Panc1 (cell line): ENCODE measurements around the gene FRK. TPM values are rescaled to one million over a fixed set of nuclear protein-coding genes. Genes with fewer than 3 reads are reported as not detected.
"Not testable (repeated sequence)": the region's sequence is repeated elsewhere in the genome, so short reads cannot be mapped to it uniquely, and the experiment has no call there.

ENCODE experiments used
- ATAC-seq: fragments of 200-7000 bp; cut with Tn5 transposase; 2 replicates; pipeline ENCODE4 v1.9.1; 2020; ENCODE audit warnings: mild to moderate bottlenecking, moderate library complexity
- BruUV-seq: library from RNA; stranded (reverse); fragments of 400-500 nt; replicated peaks from 2 replicates; lab custom pipeline; 2021; lab: Mats Ljungman, UMichigan
- CTCF ChIA-PET: fragments of 300-600 bp; sonication (Branson Sonifier 250); formaldehyde crosslinking; loops from one replicate; lab custom pipeline; 2022; ENCODE audit warnings: antibody characterized with exemption; lab: Charles Lee
- POLR2A ChIA-PET: fragments of 300-600 bp; sonication (Branson Sonifier 250); formaldehyde crosslinking; loops from one replicate; lab custom pipeline; 2022; ENCODE audit warnings: antibody characterized with exemption; lab: Charles Lee
- DNase-seq: peaks from one replicate; pipeline ENCODE4 v3.0.0-alpha.2; 2010; ENCODE audit warnings: low read depth, low spot score
- H3K27ac ChIP-seq: 2 replicates; pipeline ENCODE4 v1.5.1; 2011; ENCODE audit warnings: mild to moderate bottlenecking, low read length, inconsistent platforms
- H3K27me3 ChIP-seq: fragments of 200-500 bp; sonication (Bioruptor generic); 2 replicates; pipeline ENCODE4 v1.6.0; 2014; ENCODE audit warnings: low read length, inconsistent platforms; ENCODE audit not compliant: control insufficient read depth, insufficient read depth
- H3K36me3 ChIP-seq: fragments of 200-500 bp; sonication (Bioruptor generic); 2 replicates; pipeline ENCODE4 v1.5.1; 2014; ENCODE audit warnings: inconsistent platforms, mild to moderate bottlenecking, low read length, moderate library complexity; ENCODE audit not compliant: control insufficient read depth, insufficient read depth
- H3K4me1 ChIP-seq: 2 replicates; pipeline ENCODE4 v1.5.1; 2011; ENCODE audit warnings: inconsistent platforms, mild to moderate bottlenecking, low read length, moderate library complexity; ENCODE audit not compliant: control insufficient read depth, insufficient read depth
- H3K4me3 ChIP-seq, 2 experiments: 2 replicates each; pipeline ENCODE4 v1.5.1; 2011 to 2012; ENCODE audit warnings: low read depth in 2 of 2, low read length in 2 of 2, mild to moderate bottlenecking in 2 of 2, inconsistent platforms in 1 of 2, moderate library complexity in 1 of 2
- H3K9me3 ChIP-seq: fragments of 200-500 bp; sonication (Bioruptor generic); 2 replicates; pipeline ENCODE4 v1.5.1; 2014; ENCODE audit warnings: low read depth, mild to moderate bottlenecking, inconsistent platforms, low read length, moderate library complexity; ENCODE audit not compliant: control insufficient read depth, insufficient read depth
- CTCF ChIP-seq: fragments of 450-650 bp; IDR thresholded peaks from 2 replicates; pipeline ENCODE4 v1.5.1; 2017; ENCODE audit warnings: mild to moderate bottlenecking
- POLR2AphosphoS5 ChIP-seq: IDR thresholded peaks from 2 replicates; pipeline ENCODE4 v1.6.1; 2012; ENCODE audit warnings: mild to moderate bottlenecking, low read depth, low read length, moderate library complexity
- REST ChIP-seq, 2 experiments: IDR thresholded peaks; 2 replicates each; pipeline ENCODE4 v1.6.1; 2011 to 2012; ENCODE audit warnings: low read depth in 2 of 2, control low read depth in 1 of 2, low read length in 1 of 2, mild to moderate bottlenecking in 1 of 2, moderate library complexity in 1 of 2; ENCODE audit not compliant: insufficient read depth in 1 of 2
- SIN3A ChIP-seq: IDR thresholded peaks from 2 replicates; pipeline ENCODE4 v1.6.1; 2012; ENCODE audit warnings: low read depth, mild to moderate bottlenecking, low read length, moderate library complexity, borderline replicate concordance; ENCODE audit not compliant: insufficient read depth
- TCF7L2 ChIP-seq: IDR thresholded peaks from 2 replicates; pipeline ENCODE4 v1.6.1; 2011; ENCODE audit warnings: mild to moderate bottlenecking, low read depth, low read length, inconsistent platforms
- in situ Hi-C: cut with HindIII; loops from 2 replicates; pipeline ENCODE4 v1.10.0; 2016; ENCODE audit warnings: low sequenced_read_pairs, low pct_unique_long_range_greater_than_20kb
- intact Hi-C: fragments of 100-400 bp; cut with micrococcal nuclease; formaldehyde crosslinking; loops from one replicate; pipeline ENCODE4 v1.10.0; 2022; ENCODE audit not compliant: unreplicated experiment
- total RNA-seq: library from RNA; stranded (reverse); gene quantifications from one replicate; pipeline ENCODE4 v1.2.1, GENCODE V29; 2021; ENCODE audit not compliant: unreplicated experiment

The FRK gene
- total RNA-seq, 1 experiment from 2014 or later = 2.5 TPM

DNA sequence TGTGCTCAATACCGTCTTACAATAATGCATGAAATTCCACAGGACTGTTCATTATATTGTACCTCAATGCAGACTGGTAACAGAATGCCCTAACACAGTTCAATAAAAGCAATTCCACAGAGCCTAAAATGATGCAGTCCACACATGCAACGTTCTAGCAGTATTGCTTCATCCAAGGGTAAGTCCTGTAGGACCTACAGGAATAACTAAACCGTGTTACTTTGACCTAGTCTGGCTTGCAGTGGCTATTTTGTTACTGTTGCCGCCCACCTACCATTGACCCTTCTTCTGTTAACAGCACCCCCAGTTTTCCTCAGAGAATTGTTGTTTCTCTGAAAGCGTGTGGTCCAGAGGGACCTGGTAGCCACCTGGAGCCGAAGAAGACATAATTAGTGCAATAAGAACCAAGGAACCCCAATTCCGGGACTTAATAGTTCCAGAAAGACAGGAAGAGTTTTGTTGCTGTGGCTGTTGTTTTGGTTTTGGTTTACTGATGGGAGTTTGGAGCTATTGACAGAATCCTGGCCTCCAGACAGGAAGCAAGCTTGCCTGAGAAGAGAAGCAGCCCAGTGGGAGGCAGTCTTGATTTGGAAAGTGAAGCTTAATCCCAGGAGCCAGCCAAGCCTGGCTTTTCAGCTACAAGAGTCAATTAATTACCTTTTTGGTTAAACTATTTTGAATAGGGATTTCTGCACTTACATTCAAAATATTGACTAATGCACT, 91.3 kb downstream of the FRK start:
- POLR2A ChIA-PET = no interaction called here
- intact Hi-C loops = no loop called here
- no peaks in the 10 kb centered on the region for H3K27me3 ChIP-seq
- H3K27ac ChIP-seq = no peak overlapping the region
- CTCF ChIA-PET = interaction anchor here (0.6 kb wide), 1 partner anchor 12 kb away, joined by 3 read pairs; no protein-coding TSS in a partner anchor
- no peaks in the 10 kb centered on the region for H3K36me3 ChIP-seq
- no TSS peak for BruUV-seq
- H3K9me3 ChIP-seq = no peaks in the 10 kb centered on the region
- no peaks in the 10 kb centered on the region for H3K4me1 ChIP-seq
- in situ Hi-C loops = no loop called here
- TF ChIP-seq CTCF (peak; percentile 21), SIN3A (no peak)
- ATAC-seq (no peak), DNase-seq (no peak)
- H3K4me3 ChIP-seq = no peak overlapping the region

DNA sequence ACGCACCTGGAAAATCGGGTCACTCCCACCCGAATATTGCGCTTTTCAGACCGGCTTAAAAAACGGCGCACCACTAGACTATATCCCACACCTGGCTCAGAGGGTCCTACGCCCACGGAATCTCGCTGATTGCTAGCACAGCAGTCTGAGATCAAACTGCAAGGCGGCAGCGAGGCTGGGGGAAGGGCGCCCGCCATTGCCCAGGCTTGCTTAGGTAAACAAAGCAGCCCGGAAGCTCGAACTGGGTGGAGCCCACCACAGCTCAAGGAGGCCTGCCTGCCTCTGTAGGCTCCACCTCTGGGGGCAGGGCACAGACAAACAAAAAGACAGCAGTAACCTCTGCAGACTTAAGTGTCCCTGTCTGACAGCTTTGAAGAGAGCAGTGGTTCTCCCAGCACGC, 100.4 kb downstream of the FRK start:
- H3K27me3 ChIP-seq, BruUV-seq, H3K36me3 ChIP-seq, in situ Hi-C loops, DNase-seq, H3K4me3 ChIP-seq, H3K27ac ChIP-seq, intact Hi-C loops, H3K9me3 ChIP-seq, H3K4me1 ChIP-seq, CTCF ChIA-PET, ATAC-seq: not testable (repeated sequence)
- POLR2A ChIA-PET = interaction anchor here (0.6 kb wide), 1 partner anchor 1884 kb away, joined by 4 read pairs; no protein-coding TSS in a partner anchor

- BruUV-seq = no TSS peak
- in situ Hi-C loops = no loop called here
- H3K4me3 ChIP-seq = no peak overlapping the region
- H3K4me1 ChIP-seq = peaks cover 4% of the 10 kb centered on the region; the same call in 1 of the 2 replicates
- H3K36me3 ChIP-seq = no peaks in the 10 kb centered on the region
- no peaks in the 10 kb centered on the region for H3K27me3 ChIP-seq
- no peak overlapping the region for H3K27ac ChIP-seq
- ATAC-seq (no peak), DNase-seq (no peak)
- ChIA-PET CTCF (no interaction called here), POLR2A (no interaction called here)
- intact Hi-C loops = no loop called here
- no peak for TF ChIP-seq POLR2AphosphoS5
- no peak for TF ChIP-seq CTCF
- TF ChIP-seq SIN3A = no peak
- TF ChIP-seq TCF7L2 = no peak
- no peak for TF ChIP-seq REST (IDR thresholded peaks at IDR 0.05; ENCODE audit: insufficient read depth in 1 of 2, low read depth in 2 of 2, low read length in 1 of 2)
- no peaks in the 10 kb centered on the region for H3K9me3 ChIP-seq
Measured at GRCh38 chr6:115958958-115959357, 101.7 kb downstream of the FRK start.
